K562 (cell line): ENCODE results near the gene C16orf90. TPM values are rescaled to one million over a fixed set of nuclear protein-coding genes. Genes with fewer than 3 reads are reported as not detected.

Source experiments
- ATAC-seq: fragments of 200-7000 bp; cut with Tn5 transposase; 3 replicates; pipeline ENCODE4 v1.9.1; 2020; ENCODE audit warnings: moderate library complexity
- BruUV-seq: library from RNA; stranded (reverse); fragments of 400-500 nt; replicated peaks from 2 replicates; lab custom pipeline; 2021; lab: Mats Ljungman, UMichigan
- CTCF ChIA-PET: fragments of 300-600 bp; formaldehyde crosslinking; extraction: SDS; loops from one replicate; lab custom pipeline; 2021; ENCODE audit warnings: low intra/inter-chr PET ratio; lab: Yijun Ruan, JAX
- POLR2A ChIA-PET: fragments of 300-600, 350-650 bp; sonication (Branson Sonifier 250); formaldehyde crosslinking; extraction: SDS; loops from one replicate; lab custom pipeline; 2021; ENCODE audit warnings: antibody characterized with exemption, inconsistent platforms; lab: Yijun Ruan, JAX
- DNase-seq, 4 experiments: peaks; one replicate each; pipeline versions ENCODE4 v3.0.0 to v3.0.0-alpha.2; 2011 to 2018; ENCODE audit warnings: low spot score in 3 of 4, mixed read lengths in 3 of 4; ENCODE audit errors: extremely low read depth in 1 of 4
- FAIRE-seq: peaks from 2 replicates; lab custom pipeline; 2011; peaks lifted over from hg19 to GRCh38; lab: Jason Lieb, UNC
- H2AFZ ChIP-seq: 2 replicates; pipeline ENCODE4 v1.6.0; 2011; ENCODE audit warnings: low read depth, low read length, control low read depth, inconsistent platforms
- H3K27ac ChIP-seq: fragments of 200-600 bp; 3 replicates; pipeline ENCODE4 v1.8.0; 2011; ENCODE audit warnings: low read depth, mild to moderate bottlenecking, control low read depth, inconsistent platforms, low read length, moderate library complexity, mixed read lengths; ENCODE audit errors: extremely low read depth
- H3K27me3 ChIP-seq, 2 experiments: fragments of 300-600 bp in 1 of 2; 2 replicates in 1 of 2; 3 replicates in 1 of 2; pipeline versions ENCODE4 v1.6.0 to v1.8.0; 2011; ENCODE audit warnings: inconsistent platforms in 2 of 2, low read length in 2 of 2, mild to moderate bottlenecking in 1 of 2, mixed read lengths in 1 of 2, moderate library complexity in 1 of 2; ENCODE audit not compliant: control insufficient read depth in 2 of 2, insufficient read depth in 2 of 2
- H3K36me3 ChIP-seq: fragments of 300-600 bp; 3 replicates; pipeline ENCODE4 v1.8.0; 2011; ENCODE audit warnings: mild to moderate bottlenecking, low read length, inconsistent platforms; ENCODE audit not compliant: control insufficient read depth, insufficient read depth
- H3K4me1 ChIP-seq, 2 experiments: fragments of 200-600 bp in 1 of 2; replicated peaks in 1 of 2; 2 replicates in 1 of 2; 3 replicates in 1 of 2; pipeline versions ENCODE4 v1.5.1 to v1.8.0; 2011; ENCODE audit warnings: inconsistent platforms in 2 of 2, low read length in 2 of 2, mild to moderate bottlenecking in 1 of 2, mixed read lengths in 1 of 2, moderate library complexity in 1 of 2; ENCODE audit not compliant: control insufficient read depth in 2 of 2, insufficient read depth in 2 of 2
- H3K4me2 ChIP-seq: 2 replicates; pipeline ENCODE4 v1.6.1; 2011; ENCODE audit warnings: low read length, control low read depth, inconsistent platforms, mixed read lengths; ENCODE audit not compliant: insufficient read depth
- H3K4me3 ChIP-seq: fragments of 200-600 bp; sonication (generic), shearing (Covaris generic); 2 replicates; pipeline ENCODE4 v1.5.1; 2016; ENCODE audit warnings: control low read depth, inconsistent platforms
- H3K79me2 ChIP-seq: fragments of 200-600 bp; 3 replicates; pipeline ENCODE4 v1.8.0; 2011; ENCODE audit warnings: low read length, inconsistent platforms; ENCODE audit not compliant: control insufficient read depth, insufficient read depth
- H3K9ac ChIP-seq, 2 experiments: 2 replicates each; pipeline versions ENCODE4 v1.6.0 to v1.6.1; 2011; ENCODE audit warnings: low read depth in 2 of 2, low read length in 2 of 2, control low read depth in 1 of 2, inconsistent platforms in 1 of 2, mild to moderate bottlenecking in 1 of 2, mixed read lengths in 1 of 2; ENCODE audit not compliant: insufficient read depth in 1 of 2
- H3K9me1 ChIP-seq: one replicate; pipeline ENCODE4 v1.6.0; 2011; ENCODE audit warnings: inconsistent platforms, mild to moderate bottlenecking, low read length, moderate library complexity; ENCODE audit not compliant: control insufficient read depth, insufficient read depth
- H3K9me3 ChIP-seq: replicated peaks from 2 replicates; pipeline ENCODE4 v1.5.1; 2011; ENCODE audit warnings: low read depth, low read length, inconsistent platforms; ENCODE audit not compliant: control insufficient read depth, insufficient read depth
- H4K20me1 ChIP-seq: replicated peaks from 2 replicates; pipeline ENCODE4 v1.6.1; 2011; ENCODE audit warnings: low read length, inconsistent platforms, mixed read lengths; ENCODE audit not compliant: control insufficient read depth, insufficient read depth
- CREB3 ChIP-seq: fragments of 450-650 bp; conservative IDR thresholded peaks from 2 replicates; pipeline ENCODE4 v1.6.1; 2016; ENCODE audit warnings: missing genetic modification characterization, low read depth, mild to moderate bottlenecking, missing compliant biosample characterization, moderate library complexity
- RFX7 ChIP-seq: fragments of 250-450 bp; sonication (Bioruptor Pico); IDR thresholded peaks from 2 replicates; pipeline ENCODE4 v1.5.1; 2021; ENCODE audit warnings: mild to moderate bottlenecking
- RHOXF2B ChIP-seq: fragments of 250-450 bp; sonication (Bioruptor Pico); conservative IDR thresholded peaks from 2 replicates; pipeline ENCODE4 v1.5.1; 2021
- ZNF408 ChIP-seq: fragments of 250-450 bp; sonication (Bioruptor Pico); IDR thresholded peaks from 2 replicates; pipeline ENCODE4 v1.4.0; 2020; ENCODE audit warnings: low read depth, mild to moderate bottlenecking, moderate library complexity
- WGBS: fragments of 100-300 bp; shearing (Covaris generic); methylation state at CpG from one replicate; pipeline ENCODE4 v1.1.6; 2016; ENCODE audit warnings: low coverage, mixed read lengths; ENCODE audit not compliant: insufficient coverage; ENCODE audit errors: missing lambda C conversion rate; 5-methylcytosine and 5-hydroxymethylcytosine counted together
- in situ Hi-C: fragments of 300-500 bp; cut with MboI; formaldehyde crosslinking; loops from 4 replicates; pipeline ENCODE4 v1.15.0; 2018; ENCODE audit warnings: inconsistent platforms, mixed read lengths
- intact Hi-C: fragments of 100-400 bp; cut with micrococcal nuclease; formaldehyde crosslinking; loops from 2 replicates; pipeline ENCODE4 v1.14.2; 2022
- polyA plus RNA-seq, 8 experiments: library from polyadenylated mRNA; depleted of rRNA in 4 of 8; stranded (reverse) in 5 of 8; unstranded in 3 of 8; fragments of >200 nt; fragmentation: Nextera tagmentation in 2 of 8; fragmentation: Illumina TruSeq in 1 of 8; extraction: Ambion mirVana in 2 of 8; extraction: Trizol in 1 of 8; gene quantifications; 2 replicates each; pipeline versions ENCODE4 v1.2.1 to v1.2.3, GENCODE V29; 2011 to 2014; ENCODE audit warnings: inconsistent platforms in 1 of 8, missing spikeins in 1 of 8
- total RNA-seq, 7 experiments: library from RNA; depleted of rRNA in 6 of 7; stranded (reverse); fragments of >200 nt in 6 of 7; fragmentation: Illumina TruSeq in 2 of 7; extraction: Trizol in 2 of 7; gene quantifications; 2 replicates each; pipeline versions ENCODE4 v1.2.1 to v1.2.3, GENCODE V29; 2011 to 2021; ENCODE audit warnings: low replicate concordance in 1 of 7

Gene C16orf90
- total and polyA plus RNA-seq, 9 of the 15 experiments (the other 6 are each of a cell fraction or from before 2014, with no cell fraction given): not detected

- intact Hi-C loops (loop anchor here (10.0 kb wide), 1 partner anchor 132 kb away; no protein-coding TSS in a partner anchor), in situ Hi-C loops (no loop called here)
- Histone ChIP-seq H2AFZ (no peak overlapping the region), H3K9me1 (no peaks in the 10 kb centered on the region), H3K27ac (no peak overlapping the region), H3K4me3 (no peak overlapping the region), H3K36me3 (no peaks in the 10 kb centered on the region), H3K9ac (no peak overlapping the region), H3K9me3 (peaks cover 3% of the 10 kb centered on the region; the same call in 1 of the 2 replicates), H3K27me3 (no peaks in the 10 kb centered on the region), H3K4me1 (peaks cover 0 to 32% of the 10 kb centered on the region in 2 experiments; a peak in 2 of 5 replicates), H3K79me2 (no peaks in the 10 kb centered on the region), H4K20me1 (no peaks in the 10 kb centered on the region), H3K4me2 (no peak overlapping the region)
- ATAC-seq (no peak), FAIRE-seq (no peak), DNase-seq (no peak)
- 81% methylated on average over 20 of the region's 30 CpGs for WGBS
- CTCF ChIA-PET: no interaction called here
- no peak for TF ChIP-seq RFX7 (CRISPR knock-in tag)
- TF ChIP-seq RHOXF2B (CRISPR knock-in tag): no peak
- POLR2A ChIA-PET: interaction anchor here (0.5 to 0.6 kb wide), 2 partner anchors 8 to 465 kb away, joined by 3 read pairs; no protein-coding TSS in a partner anchor
- no TSS peak for BruUV-seq
Observed at GRCh38 chr16:3496386-3496785, 1.1 kb upstream of the C16orf90 start.

GRCh38 chr16:3494386-3494973 is 809 bp downstream of the C16orf90 start:
- Histone ChIP-seq H3K4me2 (no peak overlapping the region), H2AFZ (no peak overlapping the region), H3K36me3 (no peaks in the 10 kb centered on the region), H3K4me1 (peaks cover 0 to 21% of the 10 kb centered on the region in 2 experiments; a peak in 2 of 5 replicates), H3K9me3 (peaks cover 3% of the 10 kb centered on the region; the same call in 1 of the 2 replicates), H3K27ac (no peak overlapping the region), H3K79me2 (no peaks in the 10 kb centered on the region), H3K9me1 (no peaks in the 10 kb centered on the region), H4K20me1 (no peaks in the 10 kb centered on the region), H3K9ac (no peak overlapping the region), H3K27me3 (no peaks in the 10 kb centered on the region), H3K4me3 (no peak overlapping the region)
- no peak for TF ChIP-seq ZNF408 (CRISPR knock-in tag)
- TF ChIP-seq CREB3 (tag): no peak
- FAIRE-seq: no peak
- DNase-seq: no peak
- intact Hi-C loops: loop anchor here (10.0 kb wide), 1 partner anchor 130 kb away; no protein-coding TSS in a partner anchor
- no TSS peak for BruUV-seq
- no peak for ATAC-seq
- ChIA-PET CTCF (no interaction called here), POLR2A (no interaction called here)
- 53% methylated on average over 7 of the region's 16 CpGs for WGBS
- in situ Hi-C loops: loop anchor here (5.0 kb wide), 1 partner anchor 87 kb away; no protein-coding TSS in a partner anchor
